UCSD-AML1 (cell line): ENCODE data around the gene CT47A7.
"Not testable (repeated sequence)": the region's sequence is repeated elsewhere in the genome, so short reads cannot be mapped to it uniquely, and the experiment has no call there.

Experiments used
- DNase-seq: peaks from one replicate; lab custom pipeline; 2025; ENCODE audit not compliant: unreplicated experiment; lab: John Stamatoyannopoulos, UW

The CT47A7 gene

GRCh38 chrX:120956500-120956899 is at the start of gene CT47A7:
CT47A7 (minus strand) TSS chrX:120956600; CDS start chrX:120956345, 255 bp downstream.
- DNase-seq: not testable (repeated sequence)

GRCh38 chrX:121000589-121000988 is 44.2 kb upstream of the CT47A7 start:
- no peak for DNase-seq

- DNase-seq: no peak
Measured at GRCh38 chrX:120999413-120999812, 43.0 kb upstream of the CT47A7 start.

- not testable (repeated sequence) for DNase-seq
Measured at GRCh38 chrX:120985660-120986059, 29.3 kb upstream of the CT47A7 start, which contains the start of gene CT47A1. CT47A1 (minus strand) TSS chrX:120985760; CDS start chrX:120985529, 231 bp downstream.
